Posterior vena cava (tissue), 2 donors: ENCODE data around the gene ATF4. TPM values are rescaled to one million over a fixed set of nuclear protein-coding genes. Genes with fewer than 3 reads are reported as not detected.

Experiments used
- DNase-seq: peaks from one replicate; pipeline ENCODE4 v3.0.0-alpha.2; 2020; ENCODE audit warnings: low spot score
- intact Hi-C, 2 donors: fragments of 100-400 bp; cut with DNase I; formaldehyde crosslinking; loops; one replicate each; pipeline versions ENCODE4 v1.14.1 to v1.14.2; 2022 to 2023
- long read RNA-seq, 2 donors: library from polyadenylated mRNA; unstranded; transcript quantifications; one replicate each; pipeline ENCODE4 v2.0.0, GENCODE V29; 2020 to 2021
- total RNA-seq, 2 donors: library from RNA; stranded (reverse); fragmentation: NEBNext Ultra II Directional; extraction: Animal tissue kit (Norgen Biotek cat#: 25700); gene quantifications; one replicate each; pipeline ENCODE4 v1.2.1, GENCODE V29; 2021
- donor health status: DM: yes; HTN: yes; CAD: no.
- donor health status: DM: yes; HTN: yes; CAD: no.

The ATF4 gene
- total RNA-seq = 100 to 1,000 TPM; 414 to 565 TPM
- long read RNA-seq, donor 1, transcript ATF4-202 (3 exons, 1,419 nt) = major isoform, 44 of 72 reads
- long read RNA-seq, donor 1, transcript ATF4-201 (2 exons, 2,019 nt) = minor isoform, 20 of 72 reads
- long read RNA-seq, donor 1, partial matches to known transcripts = 7 of 72 reads
- long read RNA-seq, donor 1, other reads (novel, unspliced or antisense) = 1 of 72 reads
- long read RNA-seq, donor 2, transcript ATF4-201 (2 exons, 2,019 nt) = minor isoform, 40 of 642 reads
- long read RNA-seq, donor 2, transcript ATF4-202 (3 exons, 1,419 nt) = major isoform, 573 of 642 reads
- long read RNA-seq, donor 2, partial matches to known transcripts = 0 of 642 reads
- long read RNA-seq, donor 2, other reads (novel, unspliced or antisense) = 29 of 642 reads

- peak; percentile 98 for DNase-seq
- intact Hi-C loops = no loop called here
Observed at GRCh38 chr22:39520226-39521105, at the start of gene ATF4. TSS of gene ATF4 (plus strand) at chr22:39520562. CDS start at chr22:39521446, 884 bp downstream.

- DNase-seq = no peak
- intact Hi-C loops = no loop called here
Observed at GRCh38 chr22:39471381-39472141, 48.8 kb upstream of the ATF4 start.

GRCh38 chr22:39472570-39473556, 47.5 kb upstream of the ATF4 start:
- intact Hi-C loops = no loop called here
- no peak for DNase-seq

- intact Hi-C loops = no loop called here
- no peak for DNase-seq
Observed at GRCh38 chr22:39473851-39474250, 46.5 kb upstream of the ATF4 start.

- intact Hi-C loops = no loop called here
- DNase-seq = no peak
Observed at GRCh38 chr22:39474351-39475111, 45.8 kb upstream of the ATF4 start.

- intact Hi-C loops = no loop called here
- no peak for DNase-seq
Observed at GRCh38 chr22:39475337-39475736, 45.0 kb upstream of the ATF4 start.

GRCh38 chr22:39475902-39476301, 44.5 kb upstream of the ATF4 start:
- DNase-seq = no peak
- intact Hi-C loops = no loop called here

- DNase-seq = no peak
- intact Hi-C loops = no loop called here
Observed at GRCh38 chr22:39476664-39477063, 43.7 kb upstream of the ATF4 start.

GRCh38 chr22:39477542-39477941, 42.8 kb upstream of the ATF4 start:
- DNase-seq = no peak
- intact Hi-C loops = no loop called here

- intact Hi-C loops = no loop called here
- DNase-seq = no peak
Observed at GRCh38 chr22:39478441-39478850, 41.9 kb upstream of the ATF4 start.

GRCh38 chr22:39479254-39479653, 41.1 kb upstream of the ATF4 start:
- no peak for DNase-seq
- intact Hi-C loops = no loop called here

- intact Hi-C loops = no loop called here
- no peak for DNase-seq
Observed at GRCh38 chr22:39480557-39480956, 39.8 kb upstream of the ATF4 start.

GRCh38 chr22:39481054-39481453, 39.3 kb upstream of the ATF4 start:
- intact Hi-C loops = no loop called here
- no peak for DNase-seq

GRCh38 chr22:39481595-39481994, 38.8 kb upstream of the ATF4 start:
- DNase-seq = no peak
- intact Hi-C loops = no loop called here

GRCh38 chr22:39482768-39483167, 37.6 kb upstream of the ATF4 start:
- intact Hi-C loops = no loop called here
- no peak for DNase-seq

- intact Hi-C loops = no loop called here
- no peak for DNase-seq
Observed at GRCh38 chr22:39486951-39487825, 33.2 kb upstream of the ATF4 start.
